ENCODE measurements around the gene APH1A.
"Not testable (repeated sequence)": the region's sequence is repeated elsewhere in the genome, so short reads cannot be mapped to it uniquely, and the experiment has no call there.

Gene APH1A

GRCh38 chr1:150268705-150269403 lies at the start of gene APH1A:
APH1A (minus strand) TSS chr1:150269016; CDS start chr1:150268810, 206 bp downstream.
- TF ChIP-seq CTCF (IDR thresholded peaks at IDR 0.05; ENCODE audit: low read depth, low read length, missing control alignments) = no peak
- DNase-seq (ENCODE audit: low read depth) = peak; percentile 89
- H3K4me3 ChIP-seq (ENCODE audit: low read depth, low read length) = peak within 1 kb of the TSS; percentile 86

DNA sequence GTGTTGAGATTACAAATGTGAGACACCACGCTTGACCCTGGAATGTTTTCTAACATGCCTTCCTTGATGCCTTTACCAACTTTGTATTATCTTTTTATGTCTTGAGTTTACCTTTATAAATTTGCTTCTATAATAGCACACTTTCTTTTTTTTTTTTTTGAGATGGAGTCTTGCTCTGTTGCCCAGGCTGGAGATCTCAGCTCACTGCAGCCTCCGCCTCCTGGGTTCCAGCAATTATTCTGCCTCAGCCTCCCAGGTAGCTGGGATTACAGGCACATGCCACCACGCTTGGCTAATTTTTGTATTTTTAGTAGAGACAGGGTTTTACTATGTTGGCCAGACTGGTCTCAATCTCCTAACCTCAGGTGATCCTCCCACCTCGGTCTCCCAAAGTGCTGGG lies 45.9 kb upstream of the APH1A start:
- DNase-seq (ENCODE audit: low read depth); H3K4me3 ChIP-seq (ENCODE audit: low read depth, low read length): not testable (repeated sequence)

- TF ChIP-seq CTCF (IDR thresholded peaks at IDR 0.05; ENCODE audit: low read depth, low read length, missing control alignments) = no peak
- no peak overlapping the region for H3K4me3 ChIP-seq (ENCODE audit: low read depth, low read length)
- no peak for DNase-seq (ENCODE audit: low read depth)
These were observed 42.9 kb upstream of the APH1A start for GRCh38 chr1:150311762-150312161.

DNA sequence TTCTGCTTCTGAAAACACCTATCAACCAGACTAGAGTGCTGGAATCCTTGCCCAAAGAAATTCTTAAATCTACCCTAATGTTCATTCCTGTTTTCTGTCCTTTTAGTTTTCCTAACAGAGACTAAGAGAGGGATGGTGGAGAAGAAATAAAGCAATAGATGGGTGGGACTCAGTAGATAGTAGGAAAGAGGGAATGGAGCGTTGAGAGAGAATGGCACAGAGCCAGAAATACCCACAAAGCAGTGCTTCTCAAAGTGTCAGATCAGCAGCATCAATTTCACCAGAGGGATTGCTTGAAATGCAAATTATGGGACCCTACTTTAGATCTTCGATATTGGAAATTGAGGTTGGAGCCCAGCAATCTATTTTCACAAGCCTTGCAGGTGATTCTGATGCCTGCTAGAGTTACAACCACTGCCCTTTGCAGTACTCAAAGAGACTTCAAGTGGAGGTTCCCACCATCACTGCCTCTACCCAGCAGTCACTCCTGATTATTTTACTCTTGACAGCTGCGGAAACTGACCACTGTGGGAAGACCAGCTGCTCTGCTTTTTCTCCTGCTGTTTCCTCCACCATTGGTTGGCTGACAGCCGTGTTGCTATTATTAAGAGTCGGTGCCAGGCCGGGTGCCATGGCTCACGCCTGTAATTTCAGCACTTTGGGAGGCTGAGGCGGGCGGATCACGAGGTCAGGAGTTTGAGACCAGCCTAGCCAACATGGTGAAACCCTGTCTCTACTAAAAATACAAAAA lies 41.1 kb upstream of the APH1A start:
- no peak for TF ChIP-seq CTCF (IDR thresholded peaks at IDR 0.05; ENCODE audit: low read depth, low read length, missing control alignments)
- no peak for DNase-seq (ENCODE audit: low read depth)
- no peak overlapping the region for H3K4me3 ChIP-seq (ENCODE audit: low read depth, low read length)

DNA sequence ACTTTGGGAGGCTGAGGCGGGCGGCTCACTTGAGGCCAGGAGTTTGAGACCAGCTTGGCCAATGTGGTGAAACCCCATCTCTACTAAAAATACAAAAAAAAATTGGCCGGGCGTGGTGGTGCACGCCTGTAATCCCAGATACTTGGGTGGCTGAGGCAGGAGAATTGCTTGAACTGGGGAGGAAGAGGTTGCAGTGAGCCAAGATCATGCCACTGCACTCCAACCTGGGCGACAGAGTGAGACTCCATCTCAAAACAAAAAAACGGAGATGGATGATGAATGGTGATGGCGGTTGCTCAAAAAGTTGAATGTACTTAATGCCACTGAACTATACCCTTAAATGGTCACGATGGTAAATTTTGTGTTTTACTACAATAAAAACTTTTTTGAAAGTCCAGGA lies 39.8 kb upstream of the APH1A start:
- not testable (repeated sequence) for DNase-seq (ENCODE audit: low read depth); H3K4me3 ChIP-seq (ENCODE audit: low read depth, low read length)

DNA sequence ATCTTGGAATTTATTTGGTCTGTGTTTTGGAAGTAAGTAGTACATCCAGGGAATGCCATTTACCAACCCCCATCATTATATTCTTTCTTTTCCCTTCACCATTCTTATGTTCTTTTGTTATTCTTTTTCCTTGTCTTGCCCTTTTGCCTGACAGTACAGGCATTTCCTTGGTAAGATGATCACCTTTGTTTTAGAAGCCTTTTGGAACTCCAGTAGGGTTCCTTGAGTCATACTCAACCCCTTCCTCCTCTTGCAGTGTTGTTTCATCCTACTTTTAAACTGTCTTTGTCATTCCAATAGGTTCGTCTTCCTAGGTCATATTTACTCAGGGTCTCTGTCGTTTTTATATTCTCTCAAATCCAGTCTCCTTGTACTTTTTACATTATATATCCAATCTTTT lies 34.1 kb upstream of the APH1A start:
- no peak overlapping the region for H3K4me3 ChIP-seq (ENCODE audit: low read depth, low read length)
- no peak for DNase-seq (ENCODE audit: low read depth)
- TF ChIP-seq CTCF (IDR thresholded peaks at IDR 0.05; ENCODE audit: low read depth, low read length, missing control alignments) = no peak

DNA sequence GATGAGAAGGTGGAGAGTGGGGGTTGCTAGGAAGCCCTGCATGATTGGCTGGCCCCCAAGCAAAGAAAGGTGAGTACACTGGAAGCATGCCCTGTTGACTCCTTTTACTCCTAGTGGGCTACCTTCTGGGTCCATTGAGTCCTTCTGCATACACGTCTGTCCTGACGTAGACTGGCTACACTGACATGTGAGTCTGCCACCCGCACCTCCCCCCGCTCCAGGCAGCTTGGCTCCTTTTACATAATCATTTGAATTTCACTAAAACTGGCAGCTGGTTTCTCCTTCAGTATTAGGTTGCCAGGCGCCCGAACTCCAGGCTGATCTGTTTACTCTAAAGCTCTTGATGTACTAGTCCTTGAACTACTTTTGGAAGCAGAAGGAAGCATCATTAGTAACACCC lies 33.5 kb upstream of the APH1A start:
- no peak overlapping the region for H3K4me3 ChIP-seq (ENCODE audit: low read depth, low read length)
- DNase-seq (ENCODE audit: low read depth) = no peak
- no peak for TF ChIP-seq CTCF (IDR thresholded peaks at IDR 0.05; ENCODE audit: low read depth, low read length, missing control alignments)

DNA sequence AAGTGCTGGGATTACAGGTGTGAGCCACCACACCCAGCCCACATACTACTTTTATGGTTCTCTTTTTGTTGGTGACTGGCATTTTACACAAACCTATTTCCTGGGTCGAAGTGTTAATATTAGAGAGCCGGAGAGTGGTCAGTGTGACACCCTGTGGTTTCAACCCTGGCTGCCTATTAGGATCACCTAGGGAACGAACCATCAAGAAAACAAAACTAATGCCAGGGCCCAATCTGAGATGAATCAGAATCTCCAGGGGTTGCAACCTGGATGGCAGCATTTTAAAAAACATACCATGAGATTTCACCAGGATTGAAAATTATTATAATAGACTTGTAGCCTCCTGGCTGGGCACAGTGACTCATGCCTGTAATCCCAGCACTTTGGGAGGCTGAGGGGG lies 30.9 kb upstream of the APH1A start:
- no peak overlapping the region for H3K4me3 ChIP-seq (ENCODE audit: low read depth, low read length)
- TF ChIP-seq CTCF (IDR thresholded peaks at IDR 0.05; ENCODE audit: low read depth, low read length, missing control alignments) = no peak
- no peak for DNase-seq (ENCODE audit: low read depth)

All from GM12864 (cell line).